ENCODE measurements around the gene SLC38A2.
A peak's percentile ranks its signal among the peaks of the same experiment; 100 is the strongest.
"Not testable (repeated sequence)": the region's sequence is repeated elsewhere in the genome, so short reads cannot be mapped to it uniquely, and the experiment has no call there.

Gene SLC38A2

DNA sequence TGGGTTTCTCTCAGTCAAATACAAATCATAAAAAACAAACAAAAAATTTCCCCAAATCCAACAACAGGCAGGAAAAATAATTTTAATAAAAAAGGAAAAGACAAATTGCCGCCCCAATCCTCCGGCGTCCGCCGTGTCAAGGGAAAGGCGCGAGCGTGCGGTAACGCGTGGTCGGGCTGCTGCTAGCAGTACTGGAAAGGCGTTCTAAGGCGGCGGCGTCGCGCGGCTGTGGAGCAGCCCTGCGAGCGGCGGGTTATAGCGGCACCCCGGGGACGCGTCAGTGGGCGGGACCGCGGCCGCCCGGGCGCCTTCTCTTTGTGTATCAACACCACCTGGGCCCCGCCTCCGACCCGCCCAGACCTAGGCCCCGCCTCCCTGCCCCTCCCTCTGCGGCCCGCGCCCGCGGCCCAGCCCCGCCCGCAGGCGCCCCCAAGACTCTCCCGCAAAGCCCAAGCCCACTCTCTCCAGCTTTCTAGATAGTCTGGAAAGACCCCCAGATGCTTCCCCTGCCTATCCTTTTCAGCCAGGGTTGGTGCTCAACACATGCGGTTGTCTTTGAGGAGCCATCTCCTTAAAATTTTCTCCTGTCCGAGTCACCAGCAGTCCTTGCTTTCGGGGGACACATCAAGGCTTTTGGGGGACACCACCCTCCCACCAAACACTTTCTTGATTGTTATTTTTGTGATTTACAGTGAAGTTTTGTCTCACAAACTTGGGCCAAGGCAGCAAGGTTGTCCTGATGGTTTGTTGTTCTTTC lies at the start of gene SLC38A2:
TSS of gene SLC38A2 (minus strand) at position 230 of the 757 bp plus-strand sequence. CDS start 1,480 bp downstream, outside the sequence.
- peak; percentile 98 for DNase-seq (ENCODE audit: low read depth, low spot score)

DNA sequence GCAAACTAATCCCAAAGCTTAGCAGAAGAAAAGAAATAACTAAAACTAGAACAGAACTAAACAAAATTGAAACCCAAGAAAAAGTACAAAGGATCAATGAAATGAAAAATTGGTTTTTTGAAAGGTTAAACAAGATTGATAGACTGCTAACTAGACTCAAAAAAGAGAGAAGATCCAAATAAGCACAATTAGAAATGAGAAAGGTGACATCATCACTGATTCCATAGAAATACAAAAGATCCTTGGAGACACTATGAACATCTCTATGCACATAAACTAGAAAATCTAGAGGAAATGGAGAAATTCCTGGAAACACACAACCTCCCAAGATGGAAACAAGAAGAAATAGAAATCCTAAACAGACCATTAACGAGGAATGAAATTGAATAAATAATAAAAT lies 47.1 kb upstream of the SLC38A2 start:
- no peak for DNase-seq (ENCODE audit: low read depth, low spot score)

DNA sequence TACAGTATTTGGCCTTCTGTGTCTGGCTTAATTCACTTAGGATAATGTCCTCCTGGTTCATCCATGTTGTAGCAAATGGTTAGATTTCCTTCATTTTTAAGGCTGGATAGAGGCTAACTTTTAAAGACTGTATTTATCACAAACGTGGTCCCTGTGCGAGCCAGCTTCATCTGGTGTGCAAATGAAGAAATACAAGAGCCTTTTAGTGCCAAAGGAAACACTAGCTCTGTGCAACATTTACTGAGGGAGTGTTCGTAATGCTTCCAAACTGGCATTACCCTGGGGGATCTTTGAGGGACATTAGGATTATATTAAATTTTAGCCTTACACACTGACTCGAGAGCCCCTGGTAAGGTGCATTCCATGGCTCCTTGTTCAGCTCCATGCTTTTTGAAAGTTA lies 43.0 kb upstream of the SLC38A2 start:
- no peak for DNase-seq (ENCODE audit: low read depth, low spot score)

DNA sequence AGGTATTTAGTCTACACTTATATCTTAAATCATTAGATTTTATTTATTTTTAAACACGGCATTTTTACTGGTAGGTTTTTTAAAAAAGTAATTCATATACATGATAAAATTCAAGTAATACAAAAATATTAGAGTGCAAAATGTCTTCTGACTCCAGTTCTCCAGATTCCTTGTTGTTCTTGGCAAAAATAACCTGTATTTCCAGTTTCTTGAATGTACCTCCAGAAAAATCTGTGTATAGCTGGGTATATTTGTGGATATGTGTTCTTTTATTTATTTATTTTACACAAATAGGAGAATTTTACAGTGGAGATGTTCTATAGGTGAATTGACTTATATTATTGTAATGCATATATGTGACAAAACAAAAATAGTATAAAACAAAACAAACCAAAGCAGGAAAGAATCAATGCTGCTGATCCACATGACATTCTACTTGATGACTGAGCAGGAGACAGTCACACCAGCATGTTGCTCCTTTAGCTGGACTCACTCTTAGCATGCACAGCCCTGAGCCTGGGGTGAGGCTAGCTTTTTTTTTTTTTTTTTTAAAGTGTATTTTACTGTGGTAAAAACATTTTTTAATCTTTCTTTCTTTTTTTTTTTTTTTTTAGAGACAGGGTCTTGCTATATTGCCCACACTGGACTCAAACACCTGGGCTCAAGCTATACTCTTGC lies 42.2 kb upstream of the SLC38A2 start:
- DNase-seq (ENCODE audit: low read depth, low spot score) = no peak

DNA sequence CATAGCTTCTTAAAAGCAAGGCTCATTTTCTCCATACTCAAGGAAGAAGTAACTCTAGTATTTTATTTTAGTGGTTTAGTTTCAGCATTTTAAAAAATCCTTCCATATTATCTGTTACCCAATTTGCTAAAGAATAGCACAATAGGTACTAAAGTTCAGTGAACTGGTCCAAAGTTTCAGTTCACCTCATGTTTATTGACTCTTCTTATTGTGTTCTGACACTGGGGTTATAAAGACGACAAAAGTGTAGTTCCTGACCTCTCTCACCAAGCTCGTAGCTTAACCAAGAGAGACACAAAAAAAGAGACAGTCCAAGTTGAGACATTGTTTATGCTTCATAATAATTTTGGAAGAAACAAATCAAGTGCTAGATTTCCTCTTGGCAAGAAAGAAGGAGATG lies 40.8 kb upstream of the SLC38A2 start:
- no peak for DNase-seq (ENCODE audit: low read depth, low spot score)

DNA sequence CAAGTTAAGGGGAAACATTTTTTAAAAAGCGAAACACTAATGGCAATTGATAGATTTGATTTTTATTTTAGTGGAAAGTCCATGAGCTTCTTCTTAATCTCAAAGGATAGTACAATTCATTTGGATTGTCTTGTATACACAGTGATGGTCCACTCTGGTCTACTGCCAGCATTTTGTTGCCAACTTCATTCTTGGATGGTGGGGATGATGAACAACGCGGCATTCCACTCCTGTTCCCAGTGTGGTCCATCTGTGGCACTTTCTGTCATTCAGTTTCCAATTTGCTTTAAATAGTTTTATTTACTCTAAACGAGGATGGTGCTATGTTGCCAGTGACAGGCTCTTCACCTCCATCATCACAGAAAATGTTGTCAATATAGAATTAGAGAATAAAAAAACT lies 40.3 kb upstream of the SLC38A2 start:
- DNase-seq (ENCODE audit: low read depth, low spot score) = no peak

DNA sequence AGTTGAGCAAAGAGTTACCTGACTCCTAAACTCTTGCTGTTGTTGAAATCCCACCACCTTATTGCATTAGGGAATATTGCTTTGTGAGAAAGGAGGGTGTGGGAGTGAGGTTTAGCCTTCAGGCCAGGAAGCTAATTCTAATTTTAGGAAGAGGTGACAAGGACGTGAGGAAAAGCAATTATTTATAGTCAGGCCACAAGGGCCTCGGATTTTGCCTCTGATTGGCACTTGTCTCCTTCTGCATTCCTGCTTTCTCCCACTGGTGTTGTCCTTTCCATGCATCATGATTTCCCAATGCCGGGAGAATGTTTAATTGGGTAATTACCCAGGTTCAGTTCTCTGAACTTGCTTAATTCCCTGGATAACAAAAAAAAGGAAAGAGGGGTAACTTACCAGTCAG lies 37.9 kb upstream of the SLC38A2 start:
- no peak for DNase-seq (ENCODE audit: low read depth, low spot score)

DNA sequence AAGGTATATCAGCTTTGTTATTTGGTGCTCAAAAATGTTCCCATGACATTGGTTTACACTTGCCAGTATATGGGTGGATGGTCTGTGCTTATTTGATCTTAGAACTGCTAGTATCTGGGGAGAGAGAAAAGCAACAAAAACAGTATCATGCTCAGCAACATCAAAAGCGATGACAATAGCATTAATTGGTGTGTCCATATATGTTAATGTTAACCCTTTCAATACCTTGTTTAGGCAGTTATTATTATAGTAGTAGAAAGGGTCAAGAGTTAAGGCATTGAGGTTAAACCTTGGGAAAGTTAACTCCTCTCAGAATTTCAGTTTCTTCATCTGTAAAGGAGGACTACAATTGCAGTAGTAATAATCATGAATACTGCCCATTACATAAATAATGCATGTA lies 37.4 kb upstream of the SLC38A2 start:
- DNase-seq (ENCODE audit: low read depth, low spot score) = no peak

DNA sequence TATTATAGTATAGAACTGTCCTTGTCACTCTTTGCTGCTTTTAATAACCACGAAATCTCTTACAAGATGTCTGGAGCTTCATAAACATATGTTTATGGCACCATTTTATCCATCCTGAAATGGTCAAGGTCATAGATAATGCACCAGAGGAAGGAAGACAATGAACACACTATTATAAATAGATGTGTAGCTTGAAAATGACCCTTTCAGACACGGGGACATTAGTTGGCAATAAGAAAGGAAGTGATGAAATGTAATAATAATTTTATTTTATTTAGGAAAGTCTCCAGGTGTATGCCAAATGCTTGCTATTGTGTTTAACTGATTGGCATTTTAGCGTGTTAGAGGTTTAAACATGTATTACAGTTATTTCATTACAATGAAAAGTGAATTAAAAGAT lies 36.8 kb upstream of the SLC38A2 start:
- no peak for DNase-seq (ENCODE audit: low read depth, low spot score)

DNA sequence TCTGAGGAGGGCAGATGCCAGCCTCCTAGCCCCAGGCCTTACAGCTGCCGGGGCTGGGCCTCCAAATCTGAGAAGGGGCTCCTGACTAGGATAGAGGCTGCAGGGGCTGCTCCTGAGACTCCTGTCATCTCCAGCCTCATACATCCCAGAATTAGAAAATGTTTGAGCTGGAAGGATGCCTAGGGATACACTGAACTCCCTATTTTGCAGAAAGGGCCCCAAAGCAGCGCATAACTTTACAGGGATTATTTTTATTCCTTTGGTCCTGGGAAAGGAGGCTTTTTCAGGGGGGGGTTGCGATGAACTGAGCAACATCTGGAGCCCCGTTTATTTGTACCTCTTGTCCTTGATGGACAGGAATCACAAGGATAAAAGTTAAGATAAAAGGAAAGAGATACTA lies 35.9 kb upstream of the SLC38A2 start:
- no peak for DNase-seq (ENCODE audit: low read depth, low spot score)

DNA sequence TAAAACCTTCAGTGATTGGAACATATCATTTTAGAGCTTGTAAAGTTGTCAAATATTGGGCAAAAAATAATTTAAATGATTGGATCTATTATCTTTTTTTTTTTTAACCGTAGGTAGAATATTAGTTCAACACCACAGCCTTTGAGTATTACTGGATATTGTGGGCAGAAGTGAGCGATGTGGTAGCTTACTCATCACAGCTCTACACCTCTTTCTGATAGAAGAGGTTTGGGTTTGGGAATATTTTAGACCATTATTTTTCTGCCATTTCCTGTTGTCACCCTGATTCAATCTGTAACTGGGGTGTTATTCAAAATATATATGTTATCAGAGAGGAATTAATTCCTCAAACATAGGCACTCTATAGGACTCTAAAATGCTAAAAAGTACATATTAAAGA lies 34.8 kb upstream of the SLC38A2 start:
- DNase-seq (ENCODE audit: low read depth, low spot score) = no peak

DNA sequence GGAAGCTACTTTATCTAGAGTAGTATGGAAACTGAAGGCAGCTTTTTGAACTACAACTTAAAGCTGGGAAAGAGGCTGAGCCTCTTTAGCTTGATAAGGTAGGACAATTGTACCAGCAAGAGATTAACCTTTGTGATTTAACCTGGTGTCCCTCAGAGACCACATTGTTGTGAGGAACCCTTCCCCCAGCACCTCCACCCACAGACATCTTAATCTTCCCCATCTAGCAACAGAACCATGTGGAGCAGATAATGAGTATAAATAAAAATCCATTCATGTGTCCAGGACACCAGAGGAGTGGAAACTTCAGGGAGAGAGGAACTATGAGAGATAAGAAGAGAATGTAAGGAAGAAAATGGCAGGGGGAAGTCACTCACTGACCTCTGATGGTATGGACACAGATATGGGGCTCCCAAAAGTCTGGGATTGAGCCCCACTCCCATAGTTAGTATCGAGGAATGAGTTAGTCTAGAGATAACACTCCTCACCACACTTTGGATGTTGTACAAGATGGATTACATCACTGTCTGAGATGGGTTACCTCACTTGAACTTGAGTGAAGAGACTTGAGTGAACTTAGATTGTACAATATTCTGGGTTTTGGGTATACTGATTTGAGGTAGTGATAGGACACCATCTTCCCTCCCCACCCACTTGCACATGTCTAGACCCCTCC lies 33.9 kb upstream of the SLC38A2 start:
- DNase-seq (ENCODE audit: low read depth, low spot score) = peak; percentile 20

DNA sequence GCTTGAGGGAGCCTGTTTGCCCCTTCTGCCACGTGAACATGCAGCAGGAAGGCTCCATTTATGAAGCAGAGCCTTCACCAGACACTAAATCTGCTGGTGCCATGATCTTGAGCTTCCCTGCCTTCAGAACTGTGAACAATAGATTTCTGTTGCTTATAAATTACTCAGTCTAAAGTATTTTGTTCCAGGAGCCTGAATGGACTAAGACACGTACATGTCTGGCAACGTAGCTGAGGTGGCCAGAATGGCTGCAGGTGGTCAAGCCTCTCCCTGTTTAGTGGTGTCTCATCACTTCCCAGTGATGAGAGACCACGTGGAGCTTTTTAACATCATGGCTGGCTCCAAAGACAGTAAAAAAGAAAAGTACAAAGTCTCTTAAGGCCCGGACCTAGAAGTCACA lies 32.2 kb upstream of the SLC38A2 start:
- no peak for DNase-seq (ENCODE audit: low read depth, low spot score)

DNA sequence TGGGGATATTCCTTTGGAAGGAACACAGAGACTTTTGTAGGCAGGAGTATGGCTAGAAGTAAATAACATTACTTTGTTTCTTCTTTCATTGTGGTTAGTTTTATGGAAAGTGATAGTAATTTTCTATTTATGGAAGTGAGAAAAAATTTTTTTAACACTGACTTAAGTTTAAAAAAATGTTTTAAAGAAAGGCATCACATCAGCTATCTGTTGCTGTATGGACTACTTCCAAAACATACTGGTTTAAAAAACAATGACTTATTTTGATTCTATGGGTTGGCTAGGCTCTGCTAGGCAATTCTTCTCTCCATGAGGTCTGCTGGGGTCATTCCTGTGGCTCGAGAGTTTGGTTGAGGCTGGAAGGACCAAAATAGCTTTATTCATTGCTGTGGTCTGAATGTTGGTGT lies 31.7 kb upstream of the SLC38A2 start:
- DNase-seq (ENCODE audit: low read depth, low spot score) = peak; percentile 89

DNA sequence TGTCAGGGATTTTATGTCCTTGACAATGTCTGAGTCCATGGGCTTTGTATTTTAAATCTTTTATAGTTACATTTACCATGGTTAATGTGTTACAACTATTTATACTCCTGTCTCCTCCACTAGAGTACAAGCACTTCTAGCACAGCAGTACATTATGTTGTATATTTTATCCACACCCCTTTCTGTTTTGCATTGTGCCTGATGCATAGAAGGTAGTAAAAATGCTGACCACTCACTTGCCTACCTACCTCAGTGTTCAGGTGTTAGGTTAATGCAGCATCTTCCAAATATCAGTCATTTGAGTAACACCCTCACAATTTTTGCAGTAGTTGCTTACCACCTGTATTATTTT lies 31.1 kb upstream of the SLC38A2 start:
- DNase-seq (ENCODE audit: low read depth, low spot score) = peak; percentile 1

DNA sequence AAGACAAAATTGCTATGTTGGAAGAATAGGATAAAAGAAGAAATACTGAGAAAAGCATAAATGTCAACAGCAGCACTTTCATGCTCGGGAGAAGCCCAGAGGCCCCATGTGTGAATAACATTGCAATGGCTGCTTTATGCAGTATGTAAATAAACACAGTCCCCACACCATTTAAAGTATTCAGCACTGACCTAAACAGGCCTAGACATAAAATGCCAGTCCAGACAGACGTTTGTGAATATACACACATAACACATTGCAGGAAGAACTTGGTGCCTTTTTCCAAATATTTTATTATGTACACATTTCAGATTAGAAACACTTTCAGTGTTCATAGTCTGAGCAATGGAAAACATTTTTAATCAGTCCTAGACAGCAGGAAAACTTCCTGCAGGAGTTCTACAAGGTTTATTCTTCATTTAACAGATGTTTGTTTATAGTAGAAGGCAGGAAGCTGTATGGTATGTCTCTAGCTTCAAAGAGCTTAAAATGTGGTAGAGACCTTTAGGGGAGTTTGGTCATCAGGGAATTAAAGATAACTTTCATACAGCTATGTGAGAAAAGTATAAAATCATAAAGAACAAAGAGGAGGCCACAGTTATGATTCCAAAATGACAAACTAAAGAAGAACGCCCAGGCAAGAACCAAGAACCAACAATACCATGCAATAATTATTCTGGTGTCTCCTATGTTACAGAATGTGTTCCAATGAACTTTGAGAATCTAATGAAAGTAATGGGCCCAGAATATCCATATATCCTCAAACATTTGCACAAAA lies 30.6 kb upstream of the SLC38A2 start:
- DNase-seq (ENCODE audit: low read depth, low spot score) = peak; percentile 55

DNA sequence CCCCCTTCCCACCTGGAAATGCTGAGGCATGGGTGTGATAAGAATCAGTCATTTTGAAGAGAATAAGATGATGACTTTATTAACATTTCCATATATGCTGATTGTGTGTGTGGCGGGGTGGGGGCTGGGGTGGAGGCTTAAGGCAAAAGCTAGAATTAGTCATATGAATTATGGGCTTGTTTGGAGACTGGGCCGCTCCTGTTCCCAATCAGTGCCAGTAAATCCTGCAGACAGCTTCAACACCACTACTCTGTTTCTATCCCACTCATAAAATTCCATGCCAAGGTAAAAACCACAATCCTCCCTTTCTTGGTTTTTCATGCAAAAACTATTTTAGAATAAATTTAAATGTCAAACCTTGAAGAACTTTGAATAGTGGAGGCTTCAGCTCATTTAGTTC lies 29.9 kb upstream of the SLC38A2 start:
- peak; percentile 89 for DNase-seq (ENCODE audit: low read depth, low spot score)

DNA sequence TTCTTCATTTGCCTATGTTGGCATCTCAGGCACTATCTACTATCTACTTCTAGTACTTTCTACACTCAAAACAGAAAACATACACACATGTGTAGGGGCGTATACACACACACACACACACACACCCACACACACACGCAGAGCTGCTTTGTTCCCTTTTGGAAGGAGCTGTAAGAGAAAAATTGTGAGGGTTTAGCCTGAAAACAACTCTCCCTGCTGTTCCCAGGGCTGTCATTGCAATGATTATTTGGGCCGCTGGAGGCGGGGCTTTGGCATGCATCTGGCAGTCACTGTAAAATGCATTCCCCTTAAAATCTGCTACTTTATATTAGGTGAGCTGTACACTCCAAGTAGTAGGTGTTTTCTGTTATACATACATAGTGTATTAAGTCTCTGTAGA lies 29.1 kb upstream of the SLC38A2 start:
- DNase-seq (ENCODE audit: low read depth, low spot score) = peak; percentile 79

DNA sequence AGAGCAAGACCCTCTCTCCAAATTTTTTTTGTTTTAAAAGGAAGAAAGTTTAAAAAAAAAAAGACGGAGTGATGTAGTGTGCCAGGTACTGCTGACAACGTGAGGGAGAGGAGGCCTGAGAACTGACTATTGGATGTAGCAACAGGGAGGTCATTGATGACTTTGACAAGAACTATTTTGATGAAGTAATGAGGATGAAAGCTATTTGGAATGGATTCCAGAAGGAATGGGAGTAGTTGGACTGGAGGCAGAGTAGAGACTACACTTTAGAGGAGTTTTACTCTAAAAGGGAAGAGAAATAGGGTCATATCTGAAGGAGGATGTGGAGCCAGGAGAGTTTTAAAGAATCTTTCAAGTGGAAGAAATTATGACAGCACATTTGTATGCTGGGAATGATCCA lies 27.8 kb upstream of the SLC38A2 start:
- no peak for DNase-seq (ENCODE audit: low read depth, low spot score)

DNA sequence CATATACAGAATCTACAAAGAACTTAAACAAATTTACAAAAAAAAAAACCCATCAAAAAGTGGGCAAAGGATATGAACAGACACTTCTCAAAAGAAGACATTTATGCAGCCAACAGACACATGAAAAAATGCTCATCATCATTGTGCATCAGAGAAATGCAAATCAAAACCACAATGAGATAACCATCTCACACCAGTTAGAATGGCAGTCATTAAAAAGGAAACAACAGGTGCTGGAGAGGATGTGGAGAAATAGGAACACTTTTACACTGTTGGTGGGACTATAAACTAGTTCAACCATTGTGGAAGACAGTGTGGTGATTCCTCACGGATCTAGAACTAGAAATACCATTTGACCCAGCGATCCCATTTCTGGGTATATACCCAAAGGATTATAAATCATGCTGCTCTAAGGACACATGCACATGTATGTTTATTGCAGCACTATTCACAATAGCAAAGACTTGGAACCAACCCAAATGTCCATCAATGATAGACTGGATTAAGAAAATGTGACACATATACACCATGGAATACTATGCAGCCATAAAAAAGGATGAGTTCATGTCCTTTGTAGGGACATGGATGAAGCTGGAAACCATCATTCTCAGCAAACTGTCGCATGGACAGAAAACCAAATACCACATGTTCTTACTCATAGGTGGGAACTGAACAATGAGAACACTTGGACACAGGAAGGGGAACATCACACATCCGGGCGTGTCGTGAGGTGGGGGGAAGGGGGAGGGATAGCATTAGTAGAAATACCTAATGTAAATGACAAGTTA lies 27.1 kb upstream of the SLC38A2 start:
- DNase-seq (ENCODE audit: low read depth, low spot score) = not testable (repeated sequence)

DNA sequence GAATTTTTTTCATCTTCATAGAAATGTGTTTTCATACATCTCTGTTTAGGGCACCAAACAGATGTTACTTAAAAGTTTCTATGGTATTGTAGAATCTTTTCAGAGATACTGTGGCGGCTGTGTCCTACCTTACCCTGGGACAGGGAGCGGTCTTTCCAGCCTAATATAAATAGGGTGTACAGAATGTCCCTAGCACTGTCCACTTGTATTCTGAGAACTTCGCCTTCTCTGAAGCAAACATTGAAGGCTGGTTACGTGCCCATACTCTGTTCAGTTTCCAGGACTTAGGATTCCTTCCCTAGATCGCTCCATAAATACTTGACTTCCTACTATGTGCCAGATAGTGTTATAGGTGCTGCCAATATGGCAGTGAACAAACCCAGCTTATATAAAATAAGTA lies 24.3 kb upstream of the SLC38A2 start:
- DNase-seq (ENCODE audit: low read depth, low spot score) = no peak
